Suprapubic skin (tissue), 3 donors: ENCODE measurements around the gene MARCOL.

Experiments
- POLR2A ChIP-seq, 2 donors: fragments of 450-650 bp; IDR thresholded peaks; one replicate each; pipeline ENCODE4 v1.6.1; 2017; ENCODE audit warnings: antibody characterized with exemption in 2 of 2, mild to moderate bottlenecking in 2 of 2, moderate library complexity in 2 of 2
- TF ChIP-seq, protein P1 (sequence below), 2 donors: fragments of 200-600 bp in 1 of 2; fragments of 450-650 bp in 1 of 2; sonication (generic) in 1 of 2; IDR thresholded peaks; one replicate each; pipeline ENCODE4 v1.5.1; 2016 to 2019; ENCODE audit warnings: antibody characterized with exemption in 2 of 2, mild to moderate bottlenecking in 1 of 2, moderate library complexity in 1 of 2

DNA sequence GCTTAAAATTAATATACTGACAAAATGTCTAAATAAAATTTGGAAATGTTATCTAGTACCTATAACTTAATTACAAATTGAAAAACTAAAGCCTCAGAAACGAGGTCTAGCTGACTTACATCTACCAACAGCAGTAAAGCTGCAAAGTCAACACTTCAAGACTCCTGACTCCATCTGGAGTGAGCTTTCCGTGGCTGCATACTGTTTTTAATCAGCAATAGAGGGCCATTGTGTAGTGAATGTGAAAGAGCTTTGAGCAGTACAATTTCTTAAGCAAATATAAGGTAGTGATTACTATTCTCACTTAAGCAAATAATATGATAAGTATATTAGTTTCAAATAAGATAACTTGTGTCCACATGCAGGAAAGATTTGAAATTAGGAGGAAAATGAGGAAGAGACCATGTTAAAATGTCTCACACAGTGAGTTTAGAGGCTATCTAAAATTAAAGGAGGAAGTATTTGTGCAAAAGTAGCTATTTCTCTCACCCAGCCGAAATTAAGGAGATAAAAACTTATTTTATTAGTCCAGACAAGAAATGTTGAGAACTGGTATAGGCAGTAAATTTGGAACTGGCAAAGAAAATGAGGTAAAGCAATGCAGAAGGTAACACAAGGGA lies 29.1 kb upstream of the MARCOL start:
- TF ChIP-seq POLR2A (IDR thresholded peaks at IDR 0.05): no peak
- TF ChIP-seq, protein P1, sequence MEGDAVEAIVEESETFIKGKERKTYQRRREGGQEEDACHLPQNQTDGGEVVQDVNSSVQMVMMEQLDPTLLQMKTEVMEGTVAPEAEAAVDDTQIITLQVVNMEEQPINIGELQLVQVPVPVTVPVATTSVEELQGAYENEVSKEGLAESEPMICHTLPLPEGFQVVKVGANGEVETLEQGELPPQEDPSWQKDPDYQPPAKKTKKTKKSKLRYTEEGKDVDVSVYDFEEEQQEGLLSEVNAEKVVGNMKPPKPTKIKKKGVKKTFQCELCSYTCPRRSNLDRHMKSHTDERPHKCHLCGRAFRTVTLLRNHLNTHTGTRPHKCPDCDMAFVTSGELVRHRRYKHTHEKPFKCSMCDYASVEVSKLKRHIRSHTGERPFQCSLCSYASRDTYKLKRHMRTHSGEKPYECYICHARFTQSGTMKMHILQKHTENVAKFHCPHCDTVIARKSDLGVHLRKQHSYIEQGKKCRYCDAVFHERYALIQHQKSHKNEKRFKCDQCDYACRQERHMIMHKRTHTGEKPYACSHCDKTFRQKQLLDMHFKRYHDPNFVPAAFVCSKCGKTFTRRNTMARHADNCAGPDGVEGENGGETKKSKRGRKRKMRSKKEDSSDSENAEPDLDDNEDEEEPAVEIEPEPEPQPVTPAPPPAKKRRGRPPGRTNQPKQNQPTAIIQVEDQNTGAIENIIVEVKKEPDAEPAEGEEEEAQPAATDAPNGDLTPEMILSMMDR (IDR thresholded peaks at IDR 0.05): no peak
